SK-N-SH treated with all-trans-retinoic acid at 6 μM for 48 hours (cell line): ENCODE data around the gene KCNT1.

ENCODE experiments used
- SNAI2 ChIP-seq: fragments of 250-450 bp; sonication (Bioruptor Pico); IDR thresholded peaks from 2 replicates; pipeline ENCODE4 v1.5.0; 2020; ENCODE audit warnings: mild to moderate bottlenecking, moderate library complexity
- TCF4 ChIP-seq: fragments of 250-450 bp; sonication (Bioruptor Pico); IDR thresholded peaks from 2 replicates; pipeline ENCODE4 v1.8.0; 2021; ENCODE audit warnings: mild to moderate bottlenecking, moderate library complexity, borderline replicate concordance
- TOX ChIP-seq: fragments of 250-450 bp; sonication (Bioruptor Pico); IDR thresholded peaks from 2 replicates; pipeline ENCODE4 v1.8.0; 2021; ENCODE audit warnings: mild to moderate bottlenecking, moderate library complexity, borderline replicate concordance
- ZNF565 ChIP-seq: fragments of 450-650 bp; formaldehyde crosslinking; conservative IDR thresholded peaks from 2 replicates; pipeline ENCODE4 v1.5.0; 2020; ENCODE audit warnings: low read depth, mild to moderate bottlenecking, moderate library complexity
- TF ChIP-seq, protein P1 (sequence below): fragments of 250-450 bp; sonication (Bioruptor Pico); IDR thresholded peaks from 2 replicates; pipeline ENCODE4 v1.5.1; 2020; ENCODE audit warnings: low read depth, mild to moderate bottlenecking, moderate library complexity
- TF ChIP-seq, protein P2 (sequence below): fragments of 250-450 bp; sonication (Bioruptor Pico); IDR thresholded peaks from 2 replicates; pipeline ENCODE4 v1.5.1; 2021; ENCODE audit warnings: mild to moderate bottlenecking, moderate library complexity
- TF ChIP-seq, protein P3 (sequence below): fragments of 250-450 bp; sonication (Bioruptor Pico); IDR thresholded peaks from 2 replicates; pipeline ENCODE4 v1.8.0; 2020; ENCODE audit warnings: mild to moderate bottlenecking, moderate library complexity, borderline replicate concordance

DNA sequence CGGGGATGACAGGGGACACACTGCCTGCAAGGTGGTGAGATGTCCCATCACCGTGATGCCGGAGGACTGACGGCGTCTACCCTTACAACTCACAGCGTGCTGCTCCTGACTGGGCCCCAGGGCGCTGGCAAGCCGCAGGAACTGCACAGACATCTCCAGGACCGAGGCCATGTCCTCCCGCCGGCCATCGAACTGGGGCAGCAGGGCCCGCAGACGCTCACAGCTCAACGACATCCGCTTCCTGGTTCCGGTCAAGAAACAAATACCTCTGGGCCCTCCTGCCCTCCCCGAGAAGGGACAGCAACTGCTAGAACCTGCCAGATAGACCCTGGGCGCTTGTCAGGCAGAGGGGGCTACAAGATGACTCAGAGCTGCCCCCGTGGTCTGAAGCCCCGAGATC is 3.7 kb upstream of the KCNT1 start:
- TF ChIP-seq ZNF565 (CRISPR knock-in tag) (no peak), TCF4 (CRISPR knock-in tag) (no peak), SNAI2 (CRISPR knock-in tag) (no peak), TOX (no peak)
- TF ChIP-seq, protein P1, sequence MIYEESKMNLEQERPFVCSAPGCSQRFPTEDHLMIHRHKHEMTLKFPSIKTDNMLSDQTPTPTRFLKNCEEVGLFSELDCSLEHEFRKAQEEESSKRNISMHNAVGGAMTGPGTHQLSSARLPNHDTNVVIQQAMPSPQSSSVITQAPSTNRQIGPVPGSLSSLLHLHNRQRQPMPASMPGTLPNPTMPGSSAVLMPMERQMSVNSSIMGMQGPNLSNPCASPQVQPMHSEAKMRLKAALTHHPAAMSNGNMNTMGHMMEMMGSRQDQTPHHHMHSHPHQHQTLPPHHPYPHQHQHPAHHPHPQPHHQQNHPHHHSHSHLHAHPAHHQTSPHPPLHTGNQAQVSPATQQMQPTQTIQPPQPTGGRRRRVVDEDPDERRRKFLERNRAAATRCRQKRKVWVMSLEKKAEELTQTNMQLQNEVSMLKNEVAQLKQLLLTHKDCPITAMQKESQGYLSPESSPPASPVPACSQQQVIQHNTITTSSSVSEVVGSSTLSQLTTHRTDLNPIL (CRISPR knock-in tag), result no peak
- TF ChIP-seq, protein P2, sequence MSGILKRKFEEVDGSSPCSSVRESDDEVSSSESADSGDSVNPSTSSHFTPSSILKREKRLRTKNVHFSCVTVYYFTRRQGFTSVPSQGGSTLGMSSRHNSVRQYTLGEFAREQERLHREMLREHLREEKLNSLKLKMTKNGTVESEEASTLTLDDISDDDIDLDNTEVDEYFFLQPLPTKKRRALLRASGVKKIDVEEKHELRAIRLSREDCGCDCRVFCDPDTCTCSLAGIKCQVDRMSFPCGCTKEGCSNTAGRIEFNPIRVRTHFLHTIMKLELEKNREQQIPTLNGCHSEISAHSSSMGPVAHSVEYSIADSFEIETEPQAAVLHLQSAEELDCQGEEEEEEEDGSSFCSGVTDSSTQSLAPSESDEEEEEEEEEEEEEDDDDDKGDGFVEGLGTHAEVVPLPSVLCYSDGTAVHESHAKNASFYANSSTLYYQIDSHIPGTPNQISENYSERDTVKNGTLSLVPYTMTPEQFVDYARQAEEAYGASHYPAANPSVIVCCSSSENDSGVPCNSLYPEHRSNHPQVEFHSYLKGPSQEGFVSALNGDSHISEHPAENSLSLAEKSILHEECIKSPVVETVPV, result no peak
- TF ChIP-seq, protein P3, sequence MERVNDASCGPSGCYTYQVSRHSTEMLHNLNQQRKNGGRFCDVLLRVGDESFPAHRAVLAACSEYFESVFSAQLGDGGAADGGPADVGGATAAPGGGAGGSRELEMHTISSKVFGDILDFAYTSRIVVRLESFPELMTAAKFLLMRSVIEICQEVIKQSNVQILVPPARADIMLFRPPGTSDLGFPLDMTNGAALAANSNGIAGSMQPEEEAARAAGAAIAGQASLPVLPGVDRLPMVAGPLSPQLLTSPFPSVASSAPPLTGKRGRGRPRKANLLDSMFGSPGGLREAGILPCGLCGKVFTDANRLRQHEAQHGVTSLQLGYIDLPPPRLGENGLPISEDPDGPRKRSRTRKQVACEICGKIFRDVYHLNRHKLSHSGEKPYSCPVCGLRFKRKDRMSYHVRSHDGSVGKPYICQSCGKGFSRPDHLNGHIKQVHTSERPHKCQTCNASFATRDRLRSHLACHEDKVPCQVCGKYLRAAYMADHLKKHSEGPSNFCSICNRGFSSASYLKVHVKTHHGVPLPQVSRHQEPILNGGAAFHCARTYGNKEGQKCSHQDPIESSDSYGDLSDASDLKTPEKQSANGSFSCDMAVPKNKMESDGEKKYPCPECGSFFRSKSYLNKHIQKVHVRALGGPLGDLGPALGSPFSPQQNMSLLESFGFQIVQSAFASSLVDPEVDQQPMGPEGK (CRISPR knock-in tag), result no peak
